ENCODE results near the gene VPS37B.

VPS37B gene

DNA sequence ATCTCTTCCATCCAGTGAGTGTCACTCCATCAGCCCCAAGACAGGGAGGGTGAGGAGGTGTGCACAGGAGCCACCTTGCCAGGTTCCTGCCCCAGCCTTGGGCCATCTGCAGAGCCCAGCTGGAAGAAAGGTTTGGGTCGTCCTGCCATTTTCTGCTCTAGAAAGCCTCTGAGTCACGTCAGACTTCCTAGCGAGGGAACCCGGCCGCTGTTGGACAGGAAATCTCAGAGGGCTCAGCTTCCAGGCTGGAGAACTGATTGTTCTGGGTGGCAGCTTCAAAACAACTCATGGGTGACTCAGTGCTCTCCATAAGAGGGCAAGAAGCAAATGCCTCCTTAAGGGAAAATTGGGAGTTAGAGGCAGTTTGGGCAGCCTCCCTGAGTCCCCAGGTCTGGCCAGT is 44.1 kb downstream of the VPS37B start:
- DNase-seq: no peak

DNA sequence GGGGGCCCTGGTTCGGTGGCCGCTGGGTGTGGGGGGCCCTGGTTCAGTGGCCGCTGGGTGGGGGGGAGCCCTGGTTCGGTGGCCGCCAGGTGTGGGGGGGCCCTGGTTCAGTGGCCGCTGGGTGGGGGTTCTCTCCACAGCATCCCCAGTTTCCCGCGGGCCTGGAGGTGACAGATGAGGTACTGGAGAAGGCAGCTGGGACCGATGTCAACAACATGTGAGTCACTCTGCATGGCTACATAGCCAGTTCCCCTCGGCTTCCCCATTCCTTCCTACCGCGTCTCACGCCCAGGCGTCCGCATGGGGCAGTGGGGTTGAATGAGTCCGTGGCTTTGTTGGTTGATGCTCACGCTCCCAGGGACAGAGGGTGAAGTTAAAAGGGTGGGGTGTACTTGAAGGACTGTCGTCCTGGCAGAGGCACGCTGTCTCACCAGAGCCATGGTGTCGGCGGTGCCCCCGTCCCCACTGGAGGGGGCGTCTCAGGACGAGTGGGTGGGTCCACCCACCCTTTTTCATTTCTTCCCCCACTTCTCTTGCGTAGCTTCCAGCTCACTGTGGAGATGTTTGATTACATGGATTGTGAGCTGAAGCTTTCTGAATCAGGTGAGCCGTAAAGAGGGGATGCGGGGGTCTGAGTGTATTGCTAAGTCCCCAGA is 45.1 kb downstream of the VPS37B start:
- DNase-seq: no peak

GRCh38 chr12:122850048-122850445 is 45.9 kb downstream of the VPS37B start:
- no peak for DNase-seq

- DNase-seq: no peak
Measured at GRCh38 chr12:122849352-122850047, 46.4 kb downstream of the VPS37B start.

- no peak for DNase-seq
Measured at GRCh38 chr12:122848471-122849351, 47.2 kb downstream of the VPS37B start.

GRCh38 chr12:122847921-122848421 is 48.0 kb downstream of the VPS37B start:
- DNase-seq: no peak

DNA sequence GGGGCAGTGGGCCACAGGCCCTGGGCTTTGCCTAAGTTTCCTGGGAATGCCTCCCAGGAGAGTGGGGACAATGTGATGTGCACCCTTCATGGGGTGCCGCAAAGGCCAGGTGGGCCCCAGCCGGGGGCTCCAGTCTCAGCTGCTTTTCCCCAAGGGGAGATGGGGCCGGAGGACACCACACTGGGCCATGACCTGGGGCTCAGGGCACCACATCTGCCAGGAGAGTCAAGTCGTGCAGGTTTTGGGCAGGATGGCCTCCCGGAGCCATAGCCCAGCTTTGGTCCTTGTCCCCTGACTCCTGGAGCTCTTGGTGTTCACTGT is 48.4 kb downstream of the VPS37B start:
- no peak for DNase-seq

GRCh38 chr12:122846622-122847515 is 49.1 kb downstream of the VPS37B start:
- no peak for DNase-seq

GRCh38 chr12:122845865-122846621 is 49.9 kb downstream of the VPS37B start:
- DNase-seq: no peak

DNA sequence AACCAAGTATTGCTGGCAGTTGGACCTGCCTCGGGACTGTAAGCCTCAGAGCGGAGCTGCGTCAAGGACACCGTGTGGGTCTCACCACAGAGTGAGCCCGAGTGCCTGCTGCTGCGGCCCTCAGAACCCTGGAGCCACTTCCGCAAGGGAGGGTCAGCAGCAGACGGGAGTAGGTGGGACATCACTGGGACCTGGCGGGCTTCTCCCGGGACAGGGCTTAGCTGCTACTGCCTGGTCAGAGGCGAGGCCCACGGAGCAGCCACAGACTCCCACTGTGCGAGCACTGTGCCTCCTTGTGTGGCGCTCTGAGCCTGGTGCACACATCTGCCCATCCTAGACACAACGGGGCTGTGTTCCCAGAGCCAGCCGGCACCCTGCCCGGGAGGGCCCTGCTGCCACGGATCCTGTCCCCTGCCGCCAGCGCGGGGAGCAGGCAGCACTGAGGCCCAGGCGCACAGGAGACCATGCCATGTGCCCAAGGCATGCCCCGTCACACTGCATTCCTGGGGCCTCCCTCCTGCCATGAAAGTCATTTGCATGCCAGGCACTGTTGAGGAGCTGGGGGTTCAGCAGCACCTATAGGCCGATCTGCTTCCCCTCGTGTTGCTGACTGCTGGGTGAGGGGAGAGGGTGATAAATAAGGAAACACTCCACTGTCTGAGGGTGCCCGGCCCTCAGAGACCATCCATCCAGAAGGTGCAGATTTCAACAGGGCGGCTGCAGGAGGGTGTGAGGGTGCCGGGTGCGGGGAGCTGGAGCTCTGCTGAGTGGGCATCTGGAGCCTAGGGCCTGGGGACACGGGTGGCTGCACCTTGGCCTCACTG is 50.7 kb downstream of the VPS37B start:
- no peak for DNase-seq

DNA sequence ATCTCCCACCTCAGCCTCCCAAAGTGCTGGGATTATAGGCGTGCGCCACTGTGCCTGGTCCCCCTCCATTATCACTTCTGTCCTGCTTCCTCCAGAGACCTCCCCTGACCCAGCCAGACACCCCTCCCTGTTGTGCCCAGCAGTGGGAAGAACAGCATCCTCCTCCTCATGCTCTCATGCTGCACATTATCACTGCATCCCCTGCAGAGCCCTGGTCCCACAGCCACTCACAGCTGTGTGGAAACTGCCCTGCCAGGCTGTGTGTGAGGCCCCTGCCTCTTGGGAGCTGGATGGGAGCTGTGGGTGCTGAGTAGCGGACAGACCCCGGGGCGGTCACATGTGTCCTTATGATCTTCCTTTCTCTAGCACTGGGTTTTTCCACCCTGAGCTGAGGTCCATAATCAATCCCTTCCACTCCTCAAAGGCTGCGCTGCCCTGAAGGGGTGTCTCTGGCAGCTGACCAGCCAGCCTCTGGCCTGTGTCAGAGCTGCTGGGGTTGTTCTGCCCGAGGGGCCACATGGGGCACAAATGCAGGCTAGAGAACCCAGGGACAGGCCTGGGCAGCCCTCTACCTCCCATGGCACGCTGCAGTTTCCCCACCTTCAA is 51.5 kb downstream of the VPS37B start:
- DNase-seq: no peak

GRCh38 chr12:122843455-122843854 is 52.5 kb downstream of the VPS37B start:
- no peak for DNase-seq

- DNase-seq: no peak
Measured at GRCh38 chr12:122842505-122843405, 53.2 kb downstream of the VPS37B start.

GRCh38 chr12:122841544-122842321 is 54.2 kb downstream of the VPS37B start:
- DNase-seq: no peak

GRCh38 chr12:122840580-122841513 is 55.1 kb downstream of the VPS37B start:
- no peak for DNase-seq

DNA sequence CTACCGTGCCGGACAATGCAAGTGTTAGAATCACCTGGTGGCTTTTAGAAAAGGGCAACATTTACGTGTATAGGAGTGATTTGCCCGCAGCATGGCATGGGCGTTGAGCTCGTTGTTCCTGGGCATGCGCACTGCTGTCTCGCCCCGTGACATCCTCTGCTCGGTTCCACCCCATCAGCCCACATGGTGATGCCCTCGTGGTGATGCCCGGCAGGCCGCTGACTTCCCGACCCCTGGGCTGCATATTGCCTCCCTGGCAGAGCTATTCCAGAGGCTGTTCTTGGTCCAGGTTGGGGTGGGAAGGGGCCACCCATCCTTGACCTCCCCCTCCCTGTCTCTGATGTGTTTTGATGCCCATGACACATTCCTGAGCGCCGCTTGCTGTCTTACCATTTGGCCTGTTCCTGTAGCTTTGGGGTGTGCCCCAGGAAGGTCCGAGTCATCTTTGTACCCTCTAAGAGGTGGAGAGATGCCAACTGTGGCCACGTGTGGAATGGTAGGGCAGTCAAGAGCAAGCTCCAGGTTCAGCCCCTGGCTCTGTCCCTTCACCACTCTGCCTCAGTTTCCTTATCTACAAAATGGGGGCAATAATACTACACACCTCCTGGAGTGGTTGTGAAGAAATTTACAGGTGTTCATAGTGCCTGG is 55.9 kb downstream of the VPS37B start:
- DNase-seq: no peak

DNA sequence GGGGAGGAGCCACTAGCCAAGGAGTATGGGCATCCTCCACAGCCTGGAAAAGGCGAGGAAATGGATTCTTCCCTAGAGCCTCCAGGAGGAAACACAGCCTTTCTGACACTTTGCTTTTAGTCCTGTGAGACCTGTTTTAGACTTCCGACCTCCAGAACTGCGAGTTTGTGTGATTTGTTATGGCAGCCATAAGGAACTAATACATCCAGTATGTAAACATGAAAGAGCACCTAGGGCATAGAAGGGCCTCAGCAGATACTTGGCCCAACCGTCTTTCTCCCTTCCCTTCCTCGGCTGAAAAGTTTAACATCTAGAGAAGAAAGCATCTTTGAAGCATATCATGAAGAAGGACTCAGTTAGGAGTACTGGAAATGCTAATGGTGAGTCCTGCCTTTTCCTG is 57.1 kb downstream of the VPS37B start:
- no peak for DNase-seq
